Gastroesophageal sphincter (tissue), 3 donors: Measurements from ENCODE around the gene FRMD1.

Experiments
- EP300 ChIP-seq: sonication (generic); formaldehyde crosslinking; IDR thresholded peaks from one replicate; pipeline ENCODE4 v1.6.1; 2017; ENCODE audit warnings: antibody characterized with exemption, mild to moderate bottlenecking
- POLR2A ChIP-seq, 2 donors: fragments of 450-650 bp; IDR thresholded peaks; one replicate each; pipeline ENCODE4 v1.6.1; 2017; ENCODE audit warnings: antibody characterized with exemption in 2 of 2, mild to moderate bottlenecking in 2 of 2, moderate library complexity in 1 of 2
- TF ChIP-seq, protein P1 (sequence below), 4 experiments: fragments of 200-600 bp in 2 of 4; fragments of 450-650 bp in 2 of 4; sonication (generic) in 1 of 4; IDR thresholded peaks; one replicate each; pipeline ENCODE4 v1.5.1; 2017 to 2019; ENCODE audit warnings: antibody characterized with exemption in 4 of 4, mild to moderate bottlenecking in 2 of 4, moderate library complexity in 2 of 4

DNA sequence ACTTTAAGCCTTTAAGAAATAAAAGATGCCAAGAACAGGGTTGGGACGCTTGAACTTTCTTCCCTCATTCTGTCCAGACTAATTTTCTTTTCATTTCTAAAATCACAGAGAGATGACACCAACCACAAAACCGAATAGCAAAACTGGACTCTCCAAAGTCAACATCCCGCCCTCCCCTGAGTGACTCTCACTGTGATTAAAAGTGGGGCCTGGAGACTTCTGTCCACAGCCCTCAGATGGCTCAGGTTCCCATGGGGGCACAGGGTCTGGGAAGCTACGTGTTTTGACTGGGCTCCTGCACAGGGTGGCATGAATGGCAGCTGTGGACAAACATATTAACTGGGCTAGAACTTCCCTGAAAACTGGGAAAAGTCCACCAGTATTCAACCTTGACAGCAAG is 6.3 kb downstream of the FRMD1 start:
- TF ChIP-seq, protein P1, sequence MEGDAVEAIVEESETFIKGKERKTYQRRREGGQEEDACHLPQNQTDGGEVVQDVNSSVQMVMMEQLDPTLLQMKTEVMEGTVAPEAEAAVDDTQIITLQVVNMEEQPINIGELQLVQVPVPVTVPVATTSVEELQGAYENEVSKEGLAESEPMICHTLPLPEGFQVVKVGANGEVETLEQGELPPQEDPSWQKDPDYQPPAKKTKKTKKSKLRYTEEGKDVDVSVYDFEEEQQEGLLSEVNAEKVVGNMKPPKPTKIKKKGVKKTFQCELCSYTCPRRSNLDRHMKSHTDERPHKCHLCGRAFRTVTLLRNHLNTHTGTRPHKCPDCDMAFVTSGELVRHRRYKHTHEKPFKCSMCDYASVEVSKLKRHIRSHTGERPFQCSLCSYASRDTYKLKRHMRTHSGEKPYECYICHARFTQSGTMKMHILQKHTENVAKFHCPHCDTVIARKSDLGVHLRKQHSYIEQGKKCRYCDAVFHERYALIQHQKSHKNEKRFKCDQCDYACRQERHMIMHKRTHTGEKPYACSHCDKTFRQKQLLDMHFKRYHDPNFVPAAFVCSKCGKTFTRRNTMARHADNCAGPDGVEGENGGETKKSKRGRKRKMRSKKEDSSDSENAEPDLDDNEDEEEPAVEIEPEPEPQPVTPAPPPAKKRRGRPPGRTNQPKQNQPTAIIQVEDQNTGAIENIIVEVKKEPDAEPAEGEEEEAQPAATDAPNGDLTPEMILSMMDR (IDR thresholded peaks at IDR 0.05): no peak
- no peak for TF ChIP-seq POLR2A (IDR thresholded peaks at IDR 0.05)
- TF ChIP-seq EP300: no peak
